Panc1 (cell line): ENCODE data around the gene SOCS6.

Source experiments
- CTCF ChIP-seq: fragments of 450-650 bp; IDR thresholded peaks from 2 replicates; pipeline ENCODE4 v1.5.1; 2017; ENCODE audit warnings: mild to moderate bottlenecking
- REST ChIP-seq, 2 experiments: IDR thresholded peaks; 2 replicates each; pipeline ENCODE4 v1.6.1; 2011 to 2012; ENCODE audit warnings: low read depth in 2 of 2, control low read depth in 1 of 2, low read length in 1 of 2, mild to moderate bottlenecking in 1 of 2, moderate library complexity in 1 of 2; ENCODE audit not compliant: insufficient read depth in 1 of 2
- TCF7L2 ChIP-seq: IDR thresholded peaks from 2 replicates; pipeline ENCODE4 v1.6.1; 2011; ENCODE audit warnings: mild to moderate bottlenecking, low read depth, low read length, inconsistent platforms

GRCh38 chr18:70376137-70376913 lies 87.5 kb downstream of the SOCS6 start:
- TF ChIP-seq REST (IDR thresholded peaks at IDR 0.05; ENCODE audit: insufficient read depth in 1 of 2, low read depth in 2 of 2, low read length in 1 of 2) (no peak), TCF7L2 (no peak), CTCF (no peak)
